Loucy (cell line): ENCODE results near the gene ZMYND8.

Experiments
- H2AFZ ChIP-seq: fragments of 200-600 bp; sonication (generic); 2 replicates; pipeline ENCODE4 v1.6.0; 2016; ENCODE audit warnings: antibody characterized with exemption, mild to moderate bottlenecking, low read length, moderate library complexity
- H3F3A ChIP-seq: fragments of 200-600 bp; 2 replicates; pipeline ENCODE4 v1.6.0; 2016; ENCODE audit warnings: antibody characterized with exemption, low read depth, mild to moderate bottlenecking
- H3K27me3 ChIP-seq: fragments of 200-600 bp; sonication (generic); 2 replicates; pipeline ENCODE4 v1.6.1; 2014; ENCODE audit warnings: low read length, mild to moderate bottlenecking; ENCODE audit not compliant: insufficient read depth, poor library complexity, severe bottlenecking
- H3K36me3 ChIP-seq: fragments of 200-600 bp; sonication (generic); 2 replicates; pipeline ENCODE4 v1.6.1; 2016; ENCODE audit warnings: low read length; ENCODE audit not compliant: insufficient read depth
- H3K4me1 ChIP-seq: fragments of 200-600 bp; sonication (generic); 2 replicates; pipeline ENCODE4 v1.5.1; 2014; ENCODE audit warnings: low read length, mild to moderate bottlenecking; ENCODE audit not compliant: insufficient read depth, poor library complexity, severe bottlenecking
- H3K4me2 ChIP-seq: fragments of 200-600 bp; sonication (generic); 2 replicates; pipeline ENCODE4 v1.6.0; 2014; ENCODE audit warnings: antibody characterized with exemption, low read length, low read depth, mild to moderate bottlenecking; ENCODE audit not compliant: poor library complexity, severe bottlenecking
- H3K4me3 ChIP-seq: fragments of 200-600 bp; sonication (generic); 2 replicates; pipeline ENCODE4 v1.5.1; 2014; ENCODE audit warnings: low read length, mild to moderate bottlenecking, mixed read lengths; ENCODE audit not compliant: poor library complexity, severe bottlenecking
- H3K79me2 ChIP-seq: fragments of 200-600 bp; sonication (generic); 2 replicates; pipeline ENCODE4 v1.6.1; 2014; ENCODE audit warnings: low read length; ENCODE audit not compliant: insufficient read depth
- H3K9ac ChIP-seq: fragments of 200-600 bp; sonication (generic); 2 replicates; pipeline ENCODE4 v1.6.0; 2014; ENCODE audit warnings: mild to moderate bottlenecking, low read depth, low read length, moderate library complexity; ENCODE audit not compliant: poor library complexity, severe bottlenecking
- H3K9me2 ChIP-seq: fragments of 200-600 bp; sonication (generic); replicated peaks from 2 replicates; pipeline ENCODE4 v1.6.1; 2016; ENCODE audit warnings: low read depth, low read length, mixed read lengths
- H3K9me3 ChIP-seq: fragments of 200-600 bp; sonication (generic); 2 replicates; pipeline ENCODE4 v1.6.1; 2014; ENCODE audit warnings: mild to moderate bottlenecking, antibody characterized with exemption, low read length, low read depth; ENCODE audit not compliant: insufficient read depth
- H4K20me1 ChIP-seq: fragments of 200-600 bp; sonication (generic); 2 replicates; pipeline ENCODE4 v1.6.0; 2014; ENCODE audit warnings: antibody characterized with exemption, low read length, mild to moderate bottlenecking; ENCODE audit not compliant: insufficient read depth, poor library complexity, severe bottlenecking
- EZH2phosphoT487 ChIP-seq: fragments of 200-600 bp; IDR thresholded peaks from 2 replicates; pipeline ENCODE4 v1.6.1; 2018; ENCODE audit warnings: antibody characterized with exemption, mild to moderate bottlenecking, moderate library complexity, borderline replicate concordance
- TF ChIP-seq, protein P1 (sequence below): fragments of 200-600 bp; sonication (generic); conservative IDR thresholded peaks from 2 replicates; pipeline ENCODE4 v1.5.1; 2014; ENCODE audit warnings: mild to moderate bottlenecking, antibody characterized with exemption, low read length

Gene ZMYND8

DNA sequence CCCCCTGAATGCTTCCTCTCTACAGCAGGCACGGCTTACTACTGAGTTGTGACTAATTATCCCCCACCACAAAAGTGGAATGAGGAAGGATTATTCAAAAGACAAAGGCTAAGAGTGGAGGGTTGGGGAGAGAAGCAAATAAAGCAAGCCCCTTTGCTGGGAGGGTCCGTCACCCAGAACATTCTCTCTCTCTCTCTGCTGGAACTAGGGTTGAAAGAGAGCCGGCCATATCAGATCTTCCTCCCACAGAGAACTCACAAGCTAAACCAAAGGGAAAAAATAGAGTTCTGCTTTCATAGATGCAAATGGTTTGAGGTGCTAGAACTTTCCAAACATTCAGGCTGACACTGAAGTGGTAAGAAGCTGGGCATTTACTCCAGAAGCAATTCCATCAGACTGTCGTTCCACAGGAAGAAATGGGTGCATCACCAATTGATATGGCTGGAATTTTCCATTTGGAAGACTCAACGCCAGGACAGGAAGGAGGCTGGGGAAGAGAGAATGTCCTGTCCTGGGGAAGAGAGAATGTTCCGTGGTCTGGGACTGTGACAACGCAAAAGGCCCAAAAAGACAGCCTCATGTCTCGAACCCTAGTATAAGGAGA is 7.9 kb downstream of the ZMYND8 start:
- no peak overlapping the region for H2AFZ ChIP-seq
- peak overlapping the region; percentile 85 for H3K4me3 ChIP-seq
- no peaks in the 10 kb centered on the region for H3F3A ChIP-seq
- H3K27me3 ChIP-seq, result no peaks in the 10 kb centered on the region
- H3K36me3 ChIP-seq, result peaks cover 48% of the 10 kb centered on the region; the same call in 1 of the 2 replicates
- H3K4me1 ChIP-seq, result peaks cover 71% of the 10 kb centered on the region
- peaks cover 100% of the 10 kb centered on the region for H3K79me2 ChIP-seq
- no peaks in the 10 kb centered on the region for H3K9me3 ChIP-seq
- no peaks in the 10 kb centered on the region for H3K9me2 ChIP-seq
- peak overlapping the region; percentile 38 for H3K9ac ChIP-seq
- peak overlapping the region; percentile 94 for H3K4me2 ChIP-seq
- TF ChIP-seq EZH2phosphoT487, result no peak
- peaks cover 93% of the 10 kb centered on the region for H4K20me1 ChIP-seq

DNA sequence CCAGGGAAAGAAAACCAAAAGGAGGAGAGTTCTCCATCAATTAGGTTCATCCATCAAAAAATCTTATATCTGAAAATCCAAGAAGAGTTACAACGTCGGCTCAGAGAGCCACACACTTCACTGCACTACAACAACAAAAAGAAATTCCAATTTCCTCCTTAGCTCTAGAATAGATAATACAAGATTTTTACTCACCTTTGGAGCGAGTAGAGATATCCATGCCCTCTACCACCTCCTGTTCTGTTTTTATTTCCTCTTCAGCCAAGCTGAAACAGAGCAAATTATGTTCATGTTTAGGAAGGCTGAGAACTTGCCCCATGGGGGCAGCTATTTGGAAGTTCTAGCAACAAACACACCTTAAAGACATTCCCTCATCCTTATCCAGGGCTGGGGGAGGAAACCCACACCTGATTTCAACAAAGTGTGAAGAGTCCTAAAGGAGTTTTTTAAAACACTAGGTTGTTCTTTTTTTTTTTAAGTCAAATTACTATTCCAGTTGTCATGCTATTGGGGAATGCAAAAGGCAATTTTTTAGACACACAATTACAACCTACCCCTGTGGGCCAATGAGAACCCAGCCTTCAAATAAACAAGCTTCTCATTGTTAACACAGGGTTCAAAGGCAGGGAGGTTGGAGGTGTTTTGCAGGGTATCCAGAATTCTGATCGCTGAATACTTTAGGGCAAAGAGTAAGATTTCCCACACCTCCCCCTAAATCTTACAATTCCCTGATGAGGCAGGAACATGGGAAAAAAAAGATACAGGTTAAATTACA is 8.7 kb downstream of the ZMYND8 start:
- TF ChIP-seq, protein P1, sequence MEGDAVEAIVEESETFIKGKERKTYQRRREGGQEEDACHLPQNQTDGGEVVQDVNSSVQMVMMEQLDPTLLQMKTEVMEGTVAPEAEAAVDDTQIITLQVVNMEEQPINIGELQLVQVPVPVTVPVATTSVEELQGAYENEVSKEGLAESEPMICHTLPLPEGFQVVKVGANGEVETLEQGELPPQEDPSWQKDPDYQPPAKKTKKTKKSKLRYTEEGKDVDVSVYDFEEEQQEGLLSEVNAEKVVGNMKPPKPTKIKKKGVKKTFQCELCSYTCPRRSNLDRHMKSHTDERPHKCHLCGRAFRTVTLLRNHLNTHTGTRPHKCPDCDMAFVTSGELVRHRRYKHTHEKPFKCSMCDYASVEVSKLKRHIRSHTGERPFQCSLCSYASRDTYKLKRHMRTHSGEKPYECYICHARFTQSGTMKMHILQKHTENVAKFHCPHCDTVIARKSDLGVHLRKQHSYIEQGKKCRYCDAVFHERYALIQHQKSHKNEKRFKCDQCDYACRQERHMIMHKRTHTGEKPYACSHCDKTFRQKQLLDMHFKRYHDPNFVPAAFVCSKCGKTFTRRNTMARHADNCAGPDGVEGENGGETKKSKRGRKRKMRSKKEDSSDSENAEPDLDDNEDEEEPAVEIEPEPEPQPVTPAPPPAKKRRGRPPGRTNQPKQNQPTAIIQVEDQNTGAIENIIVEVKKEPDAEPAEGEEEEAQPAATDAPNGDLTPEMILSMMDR, result no peak
- no peak for TF ChIP-seq EZH2phosphoT487
- peaks cover 93% of the 10 kb centered on the region for H4K20me1 ChIP-seq
- no peaks in the 10 kb centered on the region for H3F3A ChIP-seq
- H3K36me3 ChIP-seq, result peaks cover 56% of the 10 kb centered on the region; the same call in 1 of the 2 replicates
- H3K9me3 ChIP-seq, result no peaks in the 10 kb centered on the region
- H3K9me2 ChIP-seq, result no peaks in the 10 kb centered on the region
- peak overlapping the region; percentile 94 for H3K4me2 ChIP-seq
- H3K4me3 ChIP-seq, result peak overlapping the region; percentile 85
- peak overlapping the region; percentile 38 for H3K9ac ChIP-seq
- H2AFZ ChIP-seq, result no peak overlapping the region
- H3K4me1 ChIP-seq, result peaks cover 63% of the 10 kb centered on the region
- peaks cover 100% of the 10 kb centered on the region for H3K79me2 ChIP-seq
- no peaks in the 10 kb centered on the region for H3K27me3 ChIP-seq

DNA sequence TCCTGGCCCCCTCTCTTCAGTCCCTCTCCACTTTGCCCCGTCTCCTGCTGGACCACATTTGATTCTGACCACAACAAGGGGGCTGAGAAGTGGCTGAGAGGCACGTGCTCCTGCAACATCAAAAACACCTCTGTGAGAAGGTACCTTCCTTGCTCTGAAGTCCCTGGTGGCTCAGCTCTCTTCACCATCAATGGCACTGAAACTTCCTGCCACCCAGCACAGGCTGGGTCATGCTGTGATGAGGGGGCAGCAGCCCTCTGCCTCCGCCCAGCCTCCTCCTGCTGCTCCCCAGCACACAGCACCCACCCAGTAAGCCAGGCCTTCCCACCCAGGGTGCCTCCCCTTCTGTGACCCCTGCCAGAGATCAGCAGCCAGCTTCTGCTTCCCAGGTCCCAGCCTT is 10.3 kb downstream of the ZMYND8 start:
- TF ChIP-seq, protein P1, result no peak
- TF ChIP-seq EZH2phosphoT487, result no peak
- Histone ChIP-seq H3K36me3 (peaks cover 61% of the 10 kb centered on the region; the same call in 1 of the 2 replicates), H3K4me3 (peak overlapping the region; percentile 39), H3K4me2 (peak overlapping the region; percentile 94), H3K9ac (no peak overlapping the region), H3K4me1 (peaks cover 59% of the 10 kb centered on the region), H3F3A (no peaks in the 10 kb centered on the region), H4K20me1 (peaks cover 85% of the 10 kb centered on the region), H3K27me3 (no peaks in the 10 kb centered on the region), H3K9me2 (no peaks in the 10 kb centered on the region), H3K9me3 (no peaks in the 10 kb centered on the region), H3K79me2 (peaks cover 99% of the 10 kb centered on the region), H2AFZ (no peak overlapping the region)
